Activated CD8-positive, alpha-beta T cell treated with anti-CD3 and anti-CD28 coated beads for 36 hours (primary cell): ENCODE data around the gene STAU1. TPM values are rescaled to one million over a fixed set of nuclear protein-coding genes. Genes with fewer than 3 reads are reported as not detected.
"Not testable (repeated sequence)": the region's sequence is repeated elsewhere in the genome, so short reads cannot be mapped to it uniquely, and the experiment has no call there.

ENCODE experiments used
- ATAC-seq: fragments of 200-7000 bp; cut with Tn5 transposase; one replicate; pipeline ENCODE4 v1.10.0; 2021; ENCODE audit warnings: mild to moderate bottlenecking, moderate library complexity
- CTCF ChIA-PET: fragments of 350-600 bp; sonication (Branson Sonifier 250); formaldehyde crosslinking; loops from one replicate; lab custom pipeline; 2021; ENCODE audit warnings: antibody characterized with exemption; lab: Charles Lee
- POLR2A ChIA-PET: fragments of 350-600 bp; sonication (Branson Sonifier 250); formaldehyde crosslinking; loops from one replicate; lab custom pipeline; 2021; ENCODE audit warnings: antibody characterized with exemption; lab: Charles Lee
- DNase-seq: peaks from one replicate; pipeline ENCODE4 v3.0.0-alpha.2; 2020
- H3K27ac Mint-ChIP-seq: one replicate; pipeline ENCODE4 v1.8.0; 2021; ENCODE audit warnings: mild to moderate bottlenecking, mixed read lengths
- H3K27me3 Mint-ChIP-seq: one replicate; pipeline ENCODE4 v1.8.0; 2021; ENCODE audit warnings: mixed read lengths
- H3K36me3 Mint-ChIP-seq: one replicate; pipeline ENCODE4 v1.8.0; 2021; ENCODE audit warnings: low read depth, mixed read lengths
- H3K4me1 Mint-ChIP-seq: one replicate; pipeline ENCODE4 v1.8.0; 2021; ENCODE audit warnings: low read depth, mixed read lengths
- H3K4me3 Mint-ChIP-seq: one replicate; pipeline ENCODE4 v1.8.0; 2021; ENCODE audit warnings: mild to moderate bottlenecking, moderate library complexity, mixed read lengths
- H3K9me3 Mint-ChIP-seq: one replicate; pipeline ENCODE4 v1.8.0; 2021; ENCODE audit warnings: mixed read lengths
- CTCF ChIP-seq: fragments of 200-600 bp; IDR thresholded peaks from one replicate; pipeline ENCODE4 v1.8.0; 2022; ENCODE audit warnings: antibody characterized with exemption, mild to moderate bottlenecking
- intact Hi-C: fragments of 100-400 bp; cut with micrococcal nuclease; formaldehyde crosslinking; loops from one replicate; pipeline ENCODE4 v1.10.0; 2022
- total RNA-seq, 2 experiments: library from RNA; stranded (reverse); gene quantifications; one replicate each; pipeline ENCODE4 v1.2.3, GENCODE V29; 2021

Gene STAU1
- total RNA-seq, 2 experiments from 2014 or later = 57.7 to 60.1 TPM

GRCh38 chr20:49138431-49138830 is 49.7 kb downstream of the STAU1 start:
- ChIA-PET CTCF (interaction anchor here (0.8 to 3.4 kb wide), 4 partner anchors 13 to 78 kb away, joined by 3 to 32 read pairs (median 4); no protein-coding TSS in a partner anchor), POLR2A (interaction anchor here (0.9 kb wide), 1 partner anchor 10 kb away, joined by 4 read pairs; no protein-coding TSS in a partner anchor)
- Mint-ChIP-seq H3K4me3 (no peak overlapping the region), H3K36me3 (peaks cover 14% of the 10 kb centered on the region), H3K9me3 (no peaks in the 10 kb centered on the region), H3K27ac (peak overlapping the region; percentile 39), H3K27me3 (no peaks in the 10 kb centered on the region), H3K4me1 (peaks cover 2% of the 10 kb centered on the region)
- no peak for ATAC-seq
- DNase-seq = no peak
- intact Hi-C loops = no loop called here
- TF ChIP-seq CTCF = no peak

- peaks cover 4% of the 10 kb centered on the region for H3K4me1 Mint-ChIP-seq
- DNase-seq (no peak), ATAC-seq (no peak)
- POLR2A ChIA-PET = interaction anchor here (0.6 kb wide), 1 partner anchor 80 kb away, joined by 4 read pairs; no protein-coding TSS in a partner anchor
- TF ChIP-seq CTCF = no peak
- H3K4me3 Mint-ChIP-seq = no peak overlapping the region
- peaks cover 10% of the 10 kb centered on the region for H3K36me3 Mint-ChIP-seq
- intact Hi-C loops = no loop called here
- H3K27me3 Mint-ChIP-seq = no peaks in the 10 kb centered on the region
- H3K9me3 Mint-ChIP-seq = no peaks in the 10 kb centered on the region
- H3K27ac Mint-ChIP-seq = peak overlapping the region; percentile 42
- CTCF ChIA-PET = interaction anchor here (3.4 kb wide), 1 partner anchor 80 kb away, joined by 32 read pairs; no protein-coding TSS in a partner anchor
Observed at GRCh38 chr20:49136817-49137571, 51.1 kb downstream of the STAU1 start.

GRCh38 chr20:49134797-49135196 is 53.3 kb downstream of the STAU1 start:
- ChIA-PET CTCF (interaction anchor here (1.7 to 4.3 kb wide), 3 partner anchors 38 to 82 kb away, joined by 3 to 123 read pairs (median 31); partner anchors contain the start of gene DDX27), POLR2A (interaction anchor here (0.6 to 1.8 kb wide), 3 partner anchors 11 to 121 kb away, joined by 3 to 4 read pairs (median 3); no protein-coding TSS in a partner anchor)
- H3K4me1 Mint-ChIP-seq, intact Hi-C loops, H3K9me3 Mint-ChIP-seq, H3K4me3 Mint-ChIP-seq, DNase-seq, ATAC-seq, H3K27me3 Mint-ChIP-seq: not testable (repeated sequence)
- H3K36me3 Mint-ChIP-seq = peaks cover 17% of the 10 kb centered on the region
- H3K27ac Mint-ChIP-seq = peak overlapping the region; percentile 51

- CTCF ChIA-PET = interaction anchor here (0.7 to 4.3 kb wide), 34 partner anchors 8 to 172 kb away, joined by 3 to 123 read pairs (median 5); partner anchors contain the start of gene DDX27
- POLR2A ChIA-PET = interaction anchor here (0.6 to 1.8 kb wide), 3 partner anchors 12 to 143 kb away, joined by 3 to 4 read pairs (median 4); partner anchors contain the start of gene CSE1L
- no peak for TF ChIP-seq CTCF
- ATAC-seq = no peak
- Mint-ChIP-seq H3K4me1 (peaks cover 4% of the 10 kb centered on the region), H3K4me3 (no peak overlapping the region), H3K36me3 (peaks cover 16% of the 10 kb centered on the region), H3K27ac (no peak overlapping the region), H3K27me3 (no peaks in the 10 kb centered on the region), H3K9me3 (no peaks in the 10 kb centered on the region)
- no peak for DNase-seq
- intact Hi-C loops = loop anchor here (2.0 kb wide), 1 partner anchor 83 kb away; no protein-coding TSS in a partner anchor
Observed at GRCh38 chr20:49133571-49133970, 54.6 kb downstream of the STAU1 start.

GRCh38 chr20:49132995-49133478 is 55.1 kb downstream of the STAU1 start:
- intact Hi-C loops = loop anchor here (2.0 kb wide), 1 partner anchor 84 kb away; no protein-coding TSS in a partner anchor
- DNase-seq (no peak), ATAC-seq (no peak)
- Mint-ChIP-seq H3K4me1 (peaks cover 2% of the 10 kb centered on the region), H3K4me3 (no peak overlapping the region), H3K9me3 (no peaks in the 10 kb centered on the region), H3K27me3 (no peaks in the 10 kb centered on the region), H3K36me3 (peaks cover 15% of the 10 kb centered on the region), H3K27ac (peak overlapping the region; percentile 17)
- ChIA-PET POLR2A (interaction anchor here (0.6 to 1.8 kb wide), 5 partner anchors 13 to 144 kb away, joined by 3 to 5 read pairs (median 4); partner anchors contain the start of genes CSE1L and DDX27), CTCF (interaction anchor here (0.7 to 4.3 kb wide), 46 partner anchors 8 to 184 kb away, joined by 3 to 123 read pairs (median 5); partner anchors contain the start of gene DDX27)
- peak; percentile 56 for TF ChIP-seq CTCF
